Muscle layer of duodenum (tissue), 2 donors: ENCODE measurements around the gene JUP.
"Not testable (repeated sequence)": the region's sequence is repeated elsewhere in the genome, so short reads cannot be mapped to it uniquely, and the experiment has no call there.

ENCODE experiments used
- H3K27ac ChIP-seq: one replicate; pipeline ENCODE4 v1.7.0; 2013; ENCODE audit warnings: mild to moderate bottlenecking, low read length
- H3K27me3 ChIP-seq: one replicate; pipeline ENCODE4 v1.7.0; 2013; ENCODE audit warnings: low read depth, mild to moderate bottlenecking, control low read depth, low read length
- H3K36me3 ChIP-seq, 2 donors: one replicate each; pipeline ENCODE4 v1.7.0; 2013; ENCODE audit warnings: low read length in 2 of 2, control low read depth in 1 of 2, mild to moderate bottlenecking in 1 of 2; ENCODE audit not compliant: insufficient read depth in 2 of 2, control insufficient read depth in 1 of 2
- H3K4me1 ChIP-seq, 2 donors: one replicate each; pipeline ENCODE4 v1.7.0; 2013; ENCODE audit warnings: low read length in 2 of 2, mild to moderate bottlenecking in 2 of 2, control low read depth in 1 of 2, moderate library complexity in 1 of 2; ENCODE audit not compliant: insufficient read depth in 2 of 2, control insufficient read depth in 1 of 2
- H3K4me3 ChIP-seq, 2 donors: one replicate each; pipeline ENCODE4 v1.7.0; 2013; ENCODE audit warnings: low read length in 2 of 2, low read depth in 1 of 2, mild to moderate bottlenecking in 1 of 2
- H3K9me3 ChIP-seq, 2 donors: one replicate each; pipeline ENCODE4 v1.7.0; 2013; ENCODE audit warnings: low read length in 2 of 2, control low read depth in 1 of 2, mild to moderate bottlenecking in 1 of 2; ENCODE audit not compliant: control insufficient read depth in 1 of 2
- donor health status: healthy.

The JUP gene

GRCh38 chr17:41787021-41787418, 509 bp upstream of the JUP start:
- Histone ChIP-seq H3K4me1 (peaks cover 3 to 38% of the 10 kb centered on the region in 2 donors), H3K36me3 (no peaks in the 10 kb centered on the region), H3K9me3 (no peaks in the 10 kb centered on the region), H3K27ac (peak overlapping the region; percentile 17), H3K27me3 (no peaks in the 10 kb centered on the region), H3K4me3 (peak overlapping the region in 1 of 2 donors; percentile 6)

GRCh38 chr17:41785859-41786226, 668 bp downstream of the JUP start:
- Histone ChIP-seq H3K9me3 (no peaks in the 10 kb centered on the region), H3K4me1 (peaks cover 3 to 39% of the 10 kb centered on the region in 2 donors), H3K27me3 (no peaks in the 10 kb centered on the region), H3K27ac (peak overlapping the region; percentile 84), H3K4me3 (peak overlapping the region; percentile 53 to 82), H3K36me3 (no peaks in the 10 kb centered on the region)

- Histone ChIP-seq H3K27me3 (no peaks in the 10 kb centered on the region), H3K36me3 (no peaks in the 10 kb centered on the region), H3K4me3 (peak overlapping the region; percentile 53 to 82), H3K4me1 (peaks cover 3 to 39% of the 10 kb centered on the region in 2 donors), H3K9me3 (no peaks in the 10 kb centered on the region), H3K27ac (peak overlapping the region; percentile 84)
These were observed 1.2 kb downstream of the JUP start for GRCh38 chr17:41785091-41785858.

GRCh38 chr17:41784207-41784744, 2.2 kb downstream of the JUP start:
- Histone ChIP-seq H3K4me1 (peaks cover 3 to 43% of the 10 kb centered on the region in 2 donors), H3K4me3 (peak overlapping the region; percentile 53 to 82), H3K9me3 (no peaks in the 10 kb centered on the region), H3K27me3 (no peaks in the 10 kb centered on the region), H3K36me3 (no peaks in the 10 kb centered on the region), H3K27ac (peak overlapping the region; percentile 84)

GRCh38 chr17:41782142-41782541, 4.4 kb downstream of the JUP start:
- H3K9me3 ChIP-seq = no peaks in the 10 kb centered on the region
- H3K36me3 ChIP-seq = no peaks in the 10 kb centered on the region
- H3K4me1 ChIP-seq = peaks cover 3 to 53% of the 10 kb centered on the region in 2 donors
- no peak overlapping the region for H3K4me3 ChIP-seq
- H3K27me3 ChIP-seq = no peaks in the 10 kb centered on the region
- H3K27ac ChIP-seq = peak overlapping the region; percentile 45

- H3K4me3 ChIP-seq = no peak overlapping the region
- H3K4me1 ChIP-seq = peaks cover 3 to 59% of the 10 kb centered on the region in 2 donors
- H3K27me3 ChIP-seq = no peaks in the 10 kb centered on the region
- H3K36me3 ChIP-seq = no peaks in the 10 kb centered on the region
- H3K27ac ChIP-seq = peak overlapping the region; percentile 45
- no peaks in the 10 kb centered on the region for H3K9me3 ChIP-seq
These were observed 5.0 kb downstream of the JUP start for GRCh38 chr17:41781404-41782110.

- Histone ChIP-seq H3K4me1 (peaks cover 3 to 57% of the 10 kb centered on the region in 2 donors), H3K36me3 (no peaks in the 10 kb centered on the region), H3K4me3 (no peak overlapping the region), H3K27ac (no peak overlapping the region), H3K27me3 (no peaks in the 10 kb centered on the region), H3K9me3 (no peaks in the 10 kb centered on the region)
These were observed 6.6 kb downstream of the JUP start for GRCh38 chr17:41779954-41780353.

- Histone ChIP-seq H3K27ac (peak overlapping the region; percentile 86), H3K27me3 (no peaks in the 10 kb centered on the region), H3K36me3 (no peaks in the 10 kb centered on the region), H3K9me3 (no peaks in the 10 kb centered on the region), H3K4me3 (no peak overlapping the region), H3K4me1 (peaks cover 8 to 54% of the 10 kb centered on the region in 2 donors)
These were observed 8.8 kb downstream of the JUP start for GRCh38 chr17:41777574-41778188.

GRCh38 chr17:41777157-41777573, 9.3 kb downstream of the JUP start:
- peak overlapping the region; percentile 86 for H3K27ac ChIP-seq
- no peaks in the 10 kb centered on the region for H3K27me3 ChIP-seq
- H3K36me3 ChIP-seq = no peaks in the 10 kb centered on the region
- peaks cover 12 to 54% of the 10 kb centered on the region in 2 donors for H3K4me1 ChIP-seq
- H3K9me3 ChIP-seq = no peaks in the 10 kb centered on the region
- no peak overlapping the region for H3K4me3 ChIP-seq

GRCh38 chr17:41776262-41776900, 10.1 kb downstream of the JUP start:
- peaks cover 12 to 50% of the 10 kb centered on the region in 2 donors for H3K4me1 ChIP-seq
- H3K9me3 ChIP-seq, H3K4me3 ChIP-seq, H3K27ac ChIP-seq, H3K27me3 ChIP-seq, H3K36me3 ChIP-seq: not testable (repeated sequence)
